HEK293 (cell line): ENCODE measurements around the gene NAPSA.

Source experiments
- BCL11A ChIP-seq: fragments of 450-650 bp; formaldehyde crosslinking; IDR thresholded peaks from 2 replicates; pipeline ENCODE4 v1.5.1; 2016; ENCODE audit warnings: low read depth, missing biosample characterization, missing genetic modification characterization
- BCL11B ChIP-seq: fragments of 450-650 bp; formaldehyde crosslinking; IDR thresholded peaks from 2 replicates; pipeline ENCODE4 v1.5.1; 2016; ENCODE audit warnings: low read depth, missing biosample characterization, missing genetic modification characterization
- IKZF3 ChIP-seq: fragments of 450-650 bp; IDR thresholded peaks from 2 replicates; pipeline ENCODE4 v1.5.0; 2018; ENCODE audit warnings: missing biosample characterization, mild to moderate bottlenecking, missing genetic modification characterization, moderate library complexity
- PRDM10 ChIP-seq: fragments of 450-650 bp; formaldehyde crosslinking; IDR thresholded peaks from 2 replicates; pipeline ENCODE4 v1.5.1; 2016; ENCODE audit warnings: missing biosample characterization, missing genetic modification characterization
- RBAK ChIP-seq: fragments of 450-650 bp; formaldehyde crosslinking; IDR thresholded peaks from 2 replicates; pipeline ENCODE4 v1.5.1; 2016; ENCODE audit warnings: missing biosample characterization, missing genetic modification characterization
- SCRT2 ChIP-seq: fragments of 450-650 bp; formaldehyde crosslinking; IDR thresholded peaks from 2 replicates; pipeline ENCODE4 v1.5.1; 2016; ENCODE audit warnings: missing biosample characterization, missing genetic modification characterization
- YY1 ChIP-seq: fragments of 450-650 bp; formaldehyde crosslinking; IDR thresholded peaks from 2 replicates; pipeline ENCODE4 v1.5.1; 2018; ENCODE audit warnings: missing biosample characterization, missing genetic modification characterization
- ZBTB48 ChIP-seq: fragments of 450-650 bp; formaldehyde crosslinking; IDR thresholded peaks from 2 replicates; pipeline ENCODE4 v1.5.1; 2016; ENCODE audit warnings: missing biosample characterization, missing genetic modification characterization
- ZNF169 ChIP-seq: fragments of 450-650 bp; formaldehyde crosslinking; IDR thresholded peaks from 2 replicates; pipeline ENCODE4 v1.5.1; 2016; ENCODE audit warnings: missing biosample characterization, missing genetic modification characterization
- ZNF175 ChIP-seq: fragments of 450-650 bp; formaldehyde crosslinking; IDR thresholded peaks from 2 replicates; pipeline ENCODE4 v1.5.1; 2016; ENCODE audit warnings: missing biosample characterization, missing genetic modification characterization
- ZNF248 ChIP-seq: fragments of 450-650 bp; formaldehyde crosslinking; IDR thresholded peaks from 2 replicates; pipeline ENCODE4 v1.5.1; 2017; ENCODE audit warnings: missing biosample characterization, missing genetic modification characterization
- ZNF350 ChIP-seq: fragments of 450-650 bp; formaldehyde crosslinking; IDR thresholded peaks from 2 replicates; pipeline ENCODE4 v1.5.0; 2017; ENCODE audit warnings: missing biosample characterization, mild to moderate bottlenecking, missing genetic modification characterization
- ZNF473 ChIP-seq: fragments of 450-650 bp; formaldehyde crosslinking; IDR thresholded peaks from 2 replicates; pipeline ENCODE4 v1.5.1; 2017; ENCODE audit warnings: missing biosample characterization, missing genetic modification characterization
- ZNF510 ChIP-seq: fragments of 450-650 bp; formaldehyde crosslinking; IDR thresholded peaks from 2 replicates; pipeline ENCODE4 v1.5.1; 2018; ENCODE audit warnings: mild to moderate bottlenecking, missing genetic modification characterization, missing biosample characterization; ENCODE audit not compliant: insufficient replicate concordance
- ZNF585B ChIP-seq: fragments of 450-650 bp; formaldehyde crosslinking; IDR thresholded peaks from 2 replicates; pipeline ENCODE4 v1.5.1; 2016; ENCODE audit warnings: missing biosample characterization, missing genetic modification characterization
- ZNF596 ChIP-seq: fragments of 450-650 bp; IDR thresholded peaks from 2 replicates; pipeline ENCODE4 v1.5.0; 2018; ENCODE audit warnings: missing biosample characterization, mild to moderate bottlenecking, missing genetic modification characterization, moderate library complexity
- ZNF610 ChIP-seq: fragments of 450-650 bp; formaldehyde crosslinking; IDR thresholded peaks from 2 replicates; pipeline ENCODE4 v1.5.1; 2016; ENCODE audit warnings: missing biosample characterization, missing genetic modification characterization, borderline replicate concordance
- ZNF660 ChIP-seq: fragments of 450-650 bp; IDR thresholded peaks from 2 replicates; pipeline ENCODE4 v1.5.1; 2018; ENCODE audit warnings: missing biosample characterization, mild to moderate bottlenecking, missing genetic modification characterization
- ZNF677 ChIP-seq: fragments of 450-650 bp; IDR thresholded peaks from 2 replicates; pipeline ENCODE4 v1.5.0; 2018; ENCODE audit warnings: missing biosample characterization, mild to moderate bottlenecking, missing genetic modification characterization, moderate library complexity
- ZNF704 ChIP-seq: fragments of 450-650 bp; formaldehyde crosslinking; IDR thresholded peaks from 2 replicates; pipeline ENCODE4 v1.5.1; 2016; ENCODE audit warnings: missing biosample characterization, missing genetic modification characterization
- ZNF707 ChIP-seq: fragments of 450-650 bp; formaldehyde crosslinking; IDR thresholded peaks from 2 replicates; pipeline ENCODE4 v1.5.1; 2016; ENCODE audit warnings: missing biosample characterization, missing genetic modification characterization
- ZNF768 ChIP-seq: fragments of 450-650 bp; formaldehyde crosslinking; IDR thresholded peaks from 2 replicates; pipeline ENCODE4 v1.5.1; 2018; ENCODE audit warnings: missing biosample characterization, mild to moderate bottlenecking, missing genetic modification characterization
- ZNF777 ChIP-seq: fragments of 450-650 bp; formaldehyde crosslinking; IDR thresholded peaks from 2 replicates; pipeline ENCODE4 v1.5.1; 2017; ENCODE audit warnings: missing biosample characterization, missing genetic modification characterization, borderline replicate concordance
- ZNF791 ChIP-seq: fragments of 450-650 bp; formaldehyde crosslinking; IDR thresholded peaks from 2 replicates; pipeline ENCODE4 v1.5.1; 2016; ENCODE audit warnings: missing biosample characterization, missing genetic modification characterization
- ZSCAN23 ChIP-seq: fragments of 450-650 bp; formaldehyde crosslinking; IDR thresholded peaks from 2 replicates; pipeline ENCODE4 v1.5.1; 2016; ENCODE audit warnings: missing biosample characterization, missing genetic modification characterization
- ZXDB ChIP-seq: fragments of 450-650 bp; formaldehyde crosslinking; IDR thresholded peaks from 2 replicates; pipeline ENCODE4 v1.5.1; 2016; ENCODE audit warnings: missing biosample characterization, missing genetic modification characterization
- TF ChIP-seq, protein P1 (sequence below): fragments of 450-650 bp; formaldehyde crosslinking; conservative IDR thresholded peaks from 2 replicates; pipeline ENCODE4 v1.5.1; 2016; ENCODE audit warnings: low read depth, missing biosample characterization, missing genetic modification characterization
- TF ChIP-seq, protein P2 (sequence below): fragments of 450-650 bp; formaldehyde crosslinking; IDR thresholded peaks from 2 replicates; pipeline ENCODE4 v1.5.1; 2016; ENCODE audit warnings: missing biosample characterization, missing genetic modification characterization

The NAPSA gene

GRCh38 chr19:50376166-50377050 lies 11.0 kb upstream of the NAPSA start, which contains the start of gene NR1H2 (continued):
- TF ChIP-seq, protein P1, sequence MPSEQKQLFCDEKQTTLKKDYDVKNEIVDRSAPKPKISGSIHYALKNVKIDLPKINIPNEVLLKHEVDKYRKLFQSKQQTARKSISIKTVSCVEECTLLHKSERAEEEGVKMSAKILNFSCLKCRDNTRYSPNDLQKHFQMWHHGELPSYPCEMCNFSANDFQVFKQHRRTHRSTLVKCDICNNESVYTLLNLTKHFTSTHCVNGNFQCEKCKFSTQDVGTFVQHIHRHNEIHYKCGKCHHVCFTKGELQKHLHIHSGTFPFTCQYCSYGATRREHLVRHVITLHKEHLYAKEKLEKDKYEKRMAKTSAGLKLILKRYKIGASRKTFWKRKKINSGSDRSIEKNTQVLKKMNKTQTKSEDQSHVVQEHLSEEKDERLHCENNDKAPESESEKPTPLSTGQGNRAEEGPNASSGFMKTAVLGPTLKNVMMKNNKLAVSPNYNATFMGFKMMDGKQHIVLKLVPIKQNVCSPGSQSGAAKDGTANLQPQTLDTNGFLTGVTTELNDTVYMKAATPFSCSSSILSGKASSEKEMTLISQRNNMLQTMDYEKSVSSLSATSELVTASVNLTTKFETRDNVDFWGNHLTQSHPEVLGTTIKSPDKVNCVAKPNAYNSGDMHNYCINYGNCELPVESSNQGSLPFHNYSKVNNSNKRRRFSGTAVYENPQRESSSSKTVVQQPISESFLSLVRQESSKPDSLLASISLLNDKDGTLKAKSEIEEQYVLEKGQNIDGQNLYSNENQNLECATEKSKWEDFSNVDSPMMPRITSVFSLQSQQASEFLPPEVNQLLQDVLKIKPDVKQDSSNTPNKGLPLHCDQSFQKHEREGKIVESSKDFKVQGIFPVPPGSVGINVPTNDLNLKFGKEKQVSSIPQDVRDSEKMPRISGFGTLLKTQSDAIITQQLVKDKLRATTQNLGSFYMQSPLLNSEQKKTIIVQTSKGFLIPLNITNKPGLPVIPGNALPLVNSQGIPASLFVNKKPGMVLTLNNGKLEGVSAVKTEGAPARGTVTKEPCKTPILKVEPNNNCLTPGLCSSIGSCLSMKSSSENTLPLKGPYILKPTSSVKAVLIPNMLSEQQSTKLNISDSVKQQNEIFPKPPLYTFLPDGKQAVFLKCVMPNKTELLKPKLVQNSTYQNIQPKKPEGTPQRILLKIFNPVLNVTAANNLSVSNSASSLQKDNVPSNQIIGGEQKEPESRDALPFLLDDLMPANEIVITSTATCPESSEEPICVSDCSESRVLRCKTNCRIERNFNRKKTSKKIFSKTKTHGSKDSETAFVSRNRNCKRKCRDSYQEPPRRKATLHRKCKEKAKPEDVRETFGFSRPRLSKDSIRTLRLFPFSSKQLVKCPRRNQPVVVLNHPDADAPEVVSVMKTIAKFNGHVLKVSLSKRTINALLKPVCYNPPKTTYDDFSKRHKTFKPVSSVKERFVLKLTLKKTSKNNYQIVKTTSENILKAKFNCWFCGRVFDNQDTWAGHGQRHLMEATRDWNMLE (tag by site-specific recombination), result peak; percentile 99
- TF ChIP-seq ZNF169 (tag by site-specific recombination), result no peak
- 0 out of 2 replicates have a peak, but pooled peaks have one; percentile 58 for TF ChIP-seq ZNF610 (tag by site-specific recombination)
- peak; percentile 92 for TF ChIP-seq ZXDB (tag by site-specific recombination)
- no peak for TF ChIP-seq ZNF248 (tag by site-specific recombination)
- no peak for TF ChIP-seq ZNF677 (tag by site-specific recombination)
- TF ChIP-seq ZNF768 (tag by site-specific recombination), result peak; percentile 98
- no peak for TF ChIP-seq ZNF596
- no peak for TF ChIP-seq ZNF473 (tag by site-specific recombination)
- TF ChIP-seq, protein P2, sequence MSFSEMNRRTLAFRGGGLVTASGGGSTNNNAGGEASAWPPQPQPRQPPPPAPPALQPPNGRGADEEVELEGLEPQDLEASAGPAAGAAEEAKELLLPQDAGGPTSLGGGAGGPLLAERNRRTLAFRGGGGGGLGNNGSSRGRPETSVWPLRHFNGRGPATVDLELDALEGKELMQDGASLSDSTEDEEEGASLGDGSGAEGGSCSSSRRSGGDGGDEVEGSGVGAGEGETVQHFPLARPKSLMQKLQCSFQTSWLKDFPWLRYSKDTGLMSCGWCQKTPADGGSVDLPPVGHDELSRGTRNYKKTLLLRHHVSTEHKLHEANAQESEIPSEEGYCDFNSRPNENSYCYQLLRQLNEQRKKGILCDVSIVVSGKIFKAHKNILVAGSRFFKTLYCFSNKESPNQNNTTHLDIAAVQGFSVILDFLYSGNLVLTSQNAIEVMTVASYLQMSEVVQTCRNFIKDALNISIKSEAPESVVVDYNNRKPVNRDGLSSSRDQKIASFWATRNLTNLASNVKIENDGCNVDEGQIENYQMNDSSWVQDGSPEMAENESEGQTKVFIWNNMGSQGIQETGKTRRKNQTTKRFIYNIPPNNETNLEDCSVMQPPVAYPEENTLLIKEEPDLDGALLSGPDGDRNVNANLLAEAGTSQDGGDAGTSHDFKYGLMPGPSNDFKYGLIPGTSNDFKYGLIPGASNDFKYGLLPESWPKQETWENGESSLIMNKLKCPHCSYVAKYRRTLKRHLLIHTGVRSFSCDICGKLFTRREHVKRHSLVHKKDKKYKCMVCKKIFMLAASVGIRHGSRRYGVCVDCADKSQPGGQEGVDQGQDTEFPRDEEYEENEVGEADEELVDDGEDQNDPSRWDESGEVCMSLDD (tag by site-specific recombination), result peak; percentile 59
- TF ChIP-seq BCL11A, result no peak
- no peak for TF ChIP-seq ZNF585B (tag by site-specific recombination)
- TF ChIP-seq ZNF777, result no peak
- no peak for TF ChIP-seq RBAK (tag by site-specific recombination)
- TF ChIP-seq ZSCAN23, result no peak
- TF ChIP-seq PRDM10, result peak; percentile 98
- TF ChIP-seq ZNF707, result no peak
- TF ChIP-seq YY1 (tag by site-specific recombination), result no peak; the same call in 1 of the 2 replicates
- TF ChIP-seq IKZF3 (tag by site-specific recombination), result peak; percentile 45; the same call in 1 of the 2 replicates
- TF ChIP-seq BCL11B (tag by site-specific recombination), result no peak
- no peak for TF ChIP-seq ZNF704 (tag by site-specific recombination)
- TF ChIP-seq SCRT2 (tag by site-specific recombination), result peak; percentile 93
- peak; percentile 99 for TF ChIP-seq ZNF660 (tag by site-specific recombination)
- TF ChIP-seq ZBTB48, result no peak
- TF ChIP-seq ZNF175, result no peak
- TF ChIP-seq ZNF510 (tag by site-specific recombination), result no peak
- no peak for TF ChIP-seq ZNF791 (tag by site-specific recombination)
- no peak for TF ChIP-seq ZNF350
